ENCODE data around the gene NHSL2.

Gene NHSL2

GRCh38 chrX:71912156-71912555, 1.5 kb downstream of the NHSL2 start:
- no peak for TF ChIP-seq ZNF274 (IDR thresholded peaks at IDR 0.05; ENCODE audit: low read depth, low read length)
- H3K4me3 ChIP-seq (ENCODE audit: low read length): no peak overlapping the region

- no peak for TF ChIP-seq ZNF274 (IDR thresholded peaks at IDR 0.05; ENCODE audit: low read depth, low read length)
- H3K4me3 ChIP-seq (ENCODE audit: low read length): no peak overlapping the region
Observed at GRCh38 chrX:71913156-71913950, 2.7 kb downstream of the NHSL2 start.

GRCh38 chrX:71917621-71918343, 7.1 kb downstream of the NHSL2 start:
- no peak for TF ChIP-seq ZNF274 (IDR thresholded peaks at IDR 0.05; ENCODE audit: low read depth, low read length)
- no peak overlapping the region for H3K4me3 ChIP-seq (ENCODE audit: low read length)

- no peak for TF ChIP-seq ZNF274 (IDR thresholded peaks at IDR 0.05; ENCODE audit: low read depth, low read length)
- no peak overlapping the region for H3K4me3 ChIP-seq (ENCODE audit: low read length)
Observed at GRCh38 chrX:71919431-71919830, 8.8 kb downstream of the NHSL2 start.

GRCh38 chrX:71919886-71920285, 9.2 kb downstream of the NHSL2 start:
- no peak overlapping the region for H3K4me3 ChIP-seq (ENCODE audit: low read length)
- TF ChIP-seq ZNF274 (IDR thresholded peaks at IDR 0.05; ENCODE audit: low read depth, low read length): no peak

- TF ChIP-seq ZNF274 (IDR thresholded peaks at IDR 0.05; ENCODE audit: low read depth, low read length): no peak
- no peak overlapping the region for H3K4me3 ChIP-seq (ENCODE audit: low read length)
Observed at GRCh38 chrX:71922686-71923085, 12.0 kb downstream of the NHSL2 start.

GRCh38 chrX:71923516-71923915, 12.9 kb downstream of the NHSL2 start:
- no peak overlapping the region for H3K4me3 ChIP-seq (ENCODE audit: low read length)
- TF ChIP-seq ZNF274 (IDR thresholded peaks at IDR 0.05; ENCODE audit: low read depth, low read length): no peak

GRCh38 chrX:71927040-71927439, 16.4 kb downstream of the NHSL2 start:
- TF ChIP-seq ZNF274 (IDR thresholded peaks at IDR 0.05; ENCODE audit: low read depth, low read length): no peak
- H3K4me3 ChIP-seq (ENCODE audit: low read length): no peak overlapping the region

- no peak overlapping the region for H3K4me3 ChIP-seq (ENCODE audit: low read length)
- TF ChIP-seq ZNF274 (IDR thresholded peaks at IDR 0.05; ENCODE audit: low read depth, low read length): no peak
Observed at GRCh38 chrX:71928856-71929255, 18.2 kb downstream of the NHSL2 start.

GRCh38 chrX:71930298-71930697, 19.7 kb downstream of the NHSL2 start:
- TF ChIP-seq ZNF274 (IDR thresholded peaks at IDR 0.05; ENCODE audit: low read depth, low read length): no peak
- no peak overlapping the region for H3K4me3 ChIP-seq (ENCODE audit: low read length)

- no peak overlapping the region for H3K4me3 ChIP-seq (ENCODE audit: low read length)
- no peak for TF ChIP-seq ZNF274 (IDR thresholded peaks at IDR 0.05; ENCODE audit: low read depth, low read length)
Observed at GRCh38 chrX:71935476-71935875, 24.8 kb downstream of the NHSL2 start.

- H3K4me3 ChIP-seq (ENCODE audit: low read length): no peak overlapping the region
- TF ChIP-seq ZNF274 (IDR thresholded peaks at IDR 0.05; ENCODE audit: low read depth, low read length): no peak
Observed at GRCh38 chrX:71936632-71937031, 26.0 kb downstream of the NHSL2 start.

GRCh38 chrX:71938371-71938770, 27.7 kb downstream of the NHSL2 start:
- no peak for TF ChIP-seq ZNF274 (IDR thresholded peaks at IDR 0.05; ENCODE audit: low read depth, low read length)

GRCh38 chrX:71941145-71941544, 30.5 kb downstream of the NHSL2 start:
- TF ChIP-seq ZNF274 (IDR thresholded peaks at IDR 0.05; ENCODE audit: low read depth, low read length): no peak
- H3K4me3 ChIP-seq (ENCODE audit: low read length): no peak overlapping the region

More at GRCh38 chrX:71938371-71938770, 27.7 kb downstream of the NHSL2 start:
- H3K4me3 ChIP-seq (ENCODE audit: low read length): no peak overlapping the region

GRCh38 chrX:71941776-71942175, 31.1 kb downstream of the NHSL2 start:
- H3K4me3 ChIP-seq (ENCODE audit: low read length): no peak overlapping the region
- no peak for TF ChIP-seq ZNF274 (IDR thresholded peaks at IDR 0.05; ENCODE audit: low read depth, low read length)

Data from GM08714 (cell line).